EH (cell line): Measurements from ENCODE around the gene TIMM44.

Experiments used
- DNase-seq: peaks from one replicate; pipeline ENCODE4 v3.0.0-alpha.2; 2015; ENCODE audit warnings: low read depth

TIMM44 gene

GRCh38 chr19:7944177-7944761 lies 803 bp upstream of the TIMM44 start:
- DNase-seq, result peak; percentile 90

DNA sequence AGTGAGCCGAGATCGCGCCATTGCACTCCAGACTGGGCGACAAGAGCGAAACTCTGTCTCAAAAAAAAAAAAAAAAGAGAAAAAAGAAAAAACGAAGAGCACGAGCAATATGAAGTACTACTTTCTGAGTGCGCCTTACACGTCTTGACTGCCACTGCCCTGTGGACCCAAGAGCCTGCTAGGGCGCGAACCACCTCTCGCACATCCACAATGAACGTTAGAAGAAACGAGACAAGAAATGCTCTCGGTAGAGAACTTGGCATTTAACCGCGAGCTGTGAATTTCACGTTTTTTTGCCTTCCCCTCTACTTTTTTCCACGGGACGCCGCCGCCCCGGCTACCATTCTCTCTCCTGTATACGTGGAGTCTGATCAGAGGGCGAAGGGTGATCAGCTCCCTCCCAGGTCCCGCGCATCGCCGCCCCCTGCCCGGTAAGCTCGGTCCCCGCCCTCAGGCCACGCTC lies 454 bp downstream of the TIMM44 start:
- DNase-seq, result peak; percentile 18

DNA sequence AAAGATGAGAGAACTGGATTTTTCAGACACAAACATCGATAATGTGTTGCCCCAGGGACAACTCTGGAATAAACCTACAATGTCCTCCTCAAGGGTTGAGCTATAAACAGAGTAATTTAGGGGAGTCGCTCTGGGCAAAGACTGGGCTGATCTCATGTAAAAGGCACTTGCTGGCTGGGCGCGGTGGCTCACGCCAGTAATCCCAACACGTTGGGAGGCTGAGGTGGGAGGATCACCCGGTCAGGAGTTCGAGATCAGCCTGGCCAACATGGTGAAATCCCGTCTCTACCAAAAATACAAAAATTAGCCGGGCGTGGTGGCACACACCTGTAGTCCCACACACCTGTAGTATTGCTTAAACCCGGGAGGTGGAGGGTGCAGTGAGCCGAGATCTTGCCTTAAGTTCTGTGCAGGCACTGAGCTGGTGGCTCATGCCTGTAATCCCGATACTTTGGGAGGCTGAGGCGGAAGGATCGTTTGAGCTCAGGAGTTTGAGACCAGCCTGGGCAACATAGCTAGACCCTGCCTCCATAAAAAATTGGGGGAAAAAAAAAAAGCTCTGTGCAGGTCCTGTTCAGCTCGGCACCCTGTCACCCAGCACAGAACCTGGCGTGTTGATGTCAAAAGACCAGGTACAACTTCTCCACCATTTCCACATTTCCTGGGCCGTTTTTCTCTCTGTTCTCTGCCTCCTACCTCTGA lies 1.4 kb downstream of the TIMM44 start:
- DNase-seq, result no peak

- DNase-seq, result no peak
These were observed 2.6 kb downstream of the TIMM44 start for GRCh38 chr19:7940841-7941240.

- no peak for DNase-seq
These were observed 8.7 kb downstream of the TIMM44 start for GRCh38 chr19:7934766-7935165.

DNA sequence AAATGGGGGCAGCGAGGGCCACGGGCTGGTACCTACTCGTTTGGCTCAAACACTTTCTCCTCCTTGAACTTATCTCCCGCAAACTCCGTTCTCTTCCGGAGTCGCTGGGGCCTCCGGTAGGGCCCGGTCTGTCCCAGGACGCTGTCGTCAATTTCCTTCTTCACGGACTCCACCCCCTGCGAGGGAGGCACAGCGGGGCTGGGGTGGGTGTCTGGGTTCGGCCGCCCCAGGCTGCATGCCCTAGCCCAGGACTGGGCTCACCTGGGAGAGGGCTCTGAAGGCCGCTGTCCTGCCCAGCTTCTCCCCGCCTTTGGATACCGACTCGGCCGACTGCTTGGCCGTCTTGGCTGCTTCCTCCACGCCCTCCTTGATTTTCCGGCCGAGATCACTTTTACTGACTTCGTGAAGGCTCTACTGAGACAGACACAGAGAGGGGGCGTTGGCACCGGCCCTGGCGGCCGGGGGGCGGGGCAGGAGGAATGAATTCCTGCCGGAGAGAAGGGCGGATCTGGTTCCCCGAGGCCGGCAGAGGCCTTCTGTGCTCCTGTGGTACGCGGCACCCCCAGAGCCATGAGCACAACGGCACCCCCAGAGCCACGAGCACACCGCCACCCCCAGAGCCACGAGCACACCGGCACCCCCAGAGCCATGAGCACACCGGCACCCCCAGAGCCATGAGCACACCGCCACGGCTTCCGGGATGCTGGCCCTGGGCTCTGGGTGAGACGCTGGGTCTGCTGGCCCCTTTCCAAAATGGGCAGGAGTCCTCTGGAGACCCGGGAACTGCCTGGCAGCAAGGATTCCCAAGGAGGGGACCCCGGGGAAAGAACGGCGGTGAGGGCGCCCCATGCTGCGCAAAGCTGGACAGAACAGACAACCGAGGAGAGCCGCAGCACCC lies 9.4 kb downstream of the TIMM44 start:
- DNase-seq, result no peak

- DNase-seq, result no peak
These were observed 10.1 kb downstream of the TIMM44 start for GRCh38 chr19:7933411-7933810.

DNA sequence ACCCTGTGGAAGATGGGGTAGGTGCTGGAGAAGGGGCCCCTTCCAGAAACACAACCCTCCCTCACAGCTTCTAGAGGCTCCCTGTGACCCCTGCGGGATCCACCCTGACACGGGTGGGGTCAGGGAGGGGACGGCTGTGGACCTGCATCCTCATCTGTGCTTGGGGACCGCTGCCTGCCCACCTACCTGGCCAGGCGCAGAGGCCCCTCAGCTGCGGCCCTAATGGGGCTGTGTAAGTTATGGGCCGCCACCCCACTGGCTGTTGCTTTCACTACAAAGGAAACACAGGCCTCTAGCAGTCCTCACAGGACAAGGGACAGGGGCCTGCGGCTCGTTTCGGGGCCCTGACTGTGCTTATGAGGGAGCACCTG lies 10.6 kb downstream of the TIMM44 start:
- DNase-seq, result no peak

GRCh38 chr19:7932276-7932929 lies 11.1 kb downstream of the TIMM44 start:
- no peak for DNase-seq

- DNase-seq, result no peak
These were observed 12.0 kb downstream of the TIMM44 start for GRCh38 chr19:7931221-7932061.

GRCh38 chr19:7930765-7931164 lies 12.7 kb downstream of the TIMM44 start:
- no peak for DNase-seq

GRCh38 chr19:7930030-7930429 lies 13.4 kb downstream of the TIMM44 start:
- DNase-seq, result peak; percentile 25

- DNase-seq, result peak; percentile 91
These were observed 14.4 kb downstream of the TIMM44 start for GRCh38 chr19:7928741-7929701.

DNA sequence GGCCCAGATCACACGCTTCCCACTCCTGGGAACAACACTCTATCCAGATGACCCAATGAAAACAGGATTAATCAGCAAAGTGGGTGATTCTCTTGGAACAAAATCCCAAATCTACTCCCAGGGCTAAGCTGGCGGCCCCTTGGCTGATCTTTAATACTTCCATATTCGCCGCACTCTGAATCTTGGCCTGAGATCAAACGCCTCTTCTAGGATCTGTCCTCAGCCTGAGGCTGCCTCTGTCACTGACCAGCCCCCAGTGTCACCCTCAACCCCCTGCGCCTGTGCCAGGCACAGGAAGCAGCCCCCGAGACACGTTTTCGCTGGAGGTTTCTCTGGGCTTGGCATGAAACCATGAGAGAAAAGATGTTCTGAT lies 15.1 kb downstream of the TIMM44 start:
- DNase-seq, result no peak

DNA sequence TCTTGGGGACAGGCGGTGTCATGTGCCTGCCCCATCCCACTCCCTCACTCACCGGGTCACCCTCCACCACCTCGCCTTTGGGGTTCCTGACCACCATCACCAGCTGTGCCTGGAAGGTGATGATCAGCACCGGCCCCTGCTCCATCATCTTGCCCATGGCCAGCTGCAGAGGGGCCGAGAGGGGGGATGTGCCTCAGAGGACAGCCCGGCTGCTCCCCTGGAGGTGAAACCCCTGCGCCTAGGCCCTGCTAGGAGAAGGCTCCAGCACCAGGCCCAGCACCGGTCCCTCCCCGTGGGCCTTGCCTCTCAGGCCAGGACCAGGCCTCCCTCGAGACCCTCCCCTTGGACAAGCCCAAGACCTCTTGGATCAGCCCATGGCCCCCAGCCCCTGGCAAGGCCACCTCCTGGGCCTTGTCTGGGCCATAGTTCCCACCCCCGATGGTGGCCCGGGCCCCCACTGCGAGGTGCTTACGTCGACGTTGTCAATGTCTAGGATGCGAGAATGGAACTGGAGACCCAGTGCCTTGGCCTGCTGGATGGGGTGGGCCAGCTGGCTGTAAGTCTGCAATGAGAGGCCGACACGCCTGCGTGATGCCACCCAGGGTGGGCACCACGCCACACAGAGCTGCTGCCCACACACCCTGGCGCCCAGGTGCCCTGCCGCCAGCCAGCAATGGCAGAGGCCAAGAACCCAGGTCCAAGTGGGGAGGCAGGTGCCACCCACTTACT lies 15.7 kb downstream of the TIMM44 start:
- DNase-seq, result no peak

GRCh38 chr19:7926727-7927604 lies 16.5 kb downstream of the TIMM44 start:
- no peak for DNase-seq

DNA sequence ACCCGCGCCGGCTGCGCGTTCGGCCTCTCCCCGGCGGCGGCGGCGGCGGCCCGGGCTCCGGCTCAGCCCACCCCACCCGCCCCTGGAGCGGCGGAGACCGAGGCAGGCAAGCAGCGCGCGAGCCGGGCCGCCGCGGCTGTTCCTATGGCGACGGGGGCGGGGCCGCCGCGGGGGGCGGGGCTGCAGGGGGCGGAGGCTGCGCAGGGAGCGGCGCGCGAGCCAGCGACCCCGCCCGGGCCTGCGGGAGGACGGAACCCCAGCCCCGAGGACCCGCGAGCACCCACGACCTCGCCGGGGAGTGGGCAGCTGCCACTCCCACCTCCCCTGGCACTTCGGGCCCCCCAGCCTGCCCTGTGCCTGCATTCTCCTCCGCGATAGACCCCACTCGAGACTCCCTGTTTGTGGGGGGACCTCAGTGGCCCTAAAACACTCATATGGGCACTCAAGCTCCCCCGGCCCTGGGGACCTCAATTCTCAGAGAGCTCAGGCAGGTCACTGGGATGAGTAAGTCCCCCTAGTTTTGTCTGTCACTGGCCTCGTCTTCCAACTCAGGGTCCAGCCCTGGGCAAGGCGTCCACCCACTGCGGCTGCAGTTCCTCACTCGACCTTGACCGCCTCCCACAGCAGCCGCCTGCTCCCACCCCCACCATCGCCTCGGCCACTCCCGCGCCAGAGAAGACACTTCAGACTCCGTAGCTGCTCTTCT lies 17.3 kb downstream of the TIMM44 start, which contains the start of gene CTXN1:
TSS of gene CTXN1 (minus strand) at position 115 of the 706 bp plus-strand sequence. CDS start 597 bp downstream, outside the sequence.
- peak; percentile 67 for DNase-seq
